Sigmoid colon (tissue), 7 donors: ENCODE results near the gene C19orf67. TPM values are rescaled to one million over a fixed set of nuclear protein-coding genes. Genes with fewer than 3 reads are reported as not detected.
"Not testable (repeated sequence)": the region's sequence is repeated elsewhere in the genome, so short reads cannot be mapped to it uniquely, and the experiment has no call there.

Experiments used
- DNase-seq: peaks from one replicate; pipeline ENCODE4 v3.0.0-alpha.2; 2019
- H3K27ac ChIP-seq, 4 donors: fragments of 200-600 bp; sonication (generic); one replicate each; pipeline ENCODE4 v1.5.1; 2016 to 2019; ENCODE audit warnings: mild to moderate bottlenecking in 1 of 4
- H3K27me3 ChIP-seq, 3 donors: fragments of 200-600 bp; sonication (generic); one replicate each; pipeline ENCODE4 v1.5.1; 2019; ENCODE audit warnings: mild to moderate bottlenecking in 1 of 3
- H3K36me3 ChIP-seq, 4 donors: fragments of 200-600 bp; sonication (generic); one replicate each; pipeline ENCODE4 v1.5.1; 2016 to 2019
- H3K4me1 ChIP-seq, 4 donors: fragments of 200-600 bp; sonication (generic); one replicate each; pipeline ENCODE4 v1.5.1; 2017 to 2019
- H3K4me3 ChIP-seq, 4 donors: fragments of 200-600 bp; sonication (generic); one replicate each; pipeline ENCODE4 v1.5.1; 2017 to 2019; ENCODE audit warnings: mild to moderate bottlenecking in 2 of 4, moderate library complexity in 1 of 4
- H3K9me3 ChIP-seq, 4 donors: fragments of 200-600 bp in 3 of 4; sonication (generic) in 3 of 4; one replicate each; pipeline versions ENCODE4 v1.5.1 to v1.6.1; 2013 to 2019
- CTCF ChIP-seq, 4 experiments: fragments of 450-650 bp in 3 of 4; fragments of 200-600 bp in 1 of 4; IDR thresholded peaks; one replicate each; pipeline ENCODE4 v1.5.1; 2016 to 2019; ENCODE audit warnings: antibody characterized with exemption in 4 of 4, mild to moderate bottlenecking in 3 of 4, moderate library complexity in 2 of 4
- EP300 ChIP-seq, 4 donors: sonication (generic); formaldehyde crosslinking; IDR thresholded peaks; one replicate each; pipeline ENCODE4 v1.6.1; 2017; ENCODE audit warnings: antibody characterized with exemption in 4 of 4
- POLR2A ChIP-seq, 2 donors: fragments of 450-650 bp; IDR thresholded peaks; one replicate each; pipeline ENCODE4 v1.6.1; 2016; ENCODE audit warnings: antibody characterized with exemption in 2 of 2, mild to moderate bottlenecking in 2 of 2, moderate library complexity in 2 of 2
- POLR2AphosphoS5 ChIP-seq, 4 donors: sonication (generic); formaldehyde crosslinking; IDR thresholded peaks; one replicate each; pipeline ENCODE4 v1.6.1; 2017; ENCODE audit warnings: antibody characterized with exemption in 4 of 4
- WGBS, 2 donors: extraction: QIAGEN DNeasy Blood & Tissue Kit; methylation state at CpG; one replicate each; pipeline ENCODE4 v1.1.7; 2013; 5-methylcytosine and 5-hydroxymethylcytosine counted together
- intact Hi-C: fragments of 100-400 bp; cut with DNase I; formaldehyde crosslinking; loops from one replicate; pipeline ENCODE4 v1.15.1; 2023
- polyA plus RNA-seq, 3 donors: library from polyadenylated mRNA; stranded (reverse); fragments of 200-250 nt; gene quantifications; one replicate each; pipeline ENCODE4 v1.2.3, GENCODE V29; 2013
- total RNA-seq, 4 donors: library from RNA; depleted of rRNA; stranded (reverse); fragments of >200 nt; gene quantifications; one replicate each; pipeline ENCODE4 v1.1.0, GENCODE V29; 2016
- donor health status: healthy with polysubstance abuse.
- donor health status: Bipolar disorder and iron deficiency.
- donor health status: healthy.

The C19orf67 gene
- total and polyA plus RNA-seq, 7 donors = 0.06 TPM; not detected in 6

GRCh38 chr19:14042659-14043608 is 42.6 kb downstream of the C19orf67 start:
- not testable (repeated sequence) for DNase-seq
- intact Hi-C loops = loop anchor here (10.0 kb wide), 1 partner anchor 448 kb away; no protein-coding TSS in a partner anchor

GRCh38 chr19:14039181-14039580 is 46.4 kb downstream of the C19orf67 start:
- intact Hi-C loops = no loop called here
- no peak for DNase-seq
- WGBS, 2 donors = 83 to 93% methylated on average over 7 of the region's 7 CpGs
- TF ChIP-seq POLR2AphosphoS5 (IDR thresholded peaks at IDR 0.05) = no peak
- TF ChIP-seq EP300 (IDR thresholded peaks at IDR 0.05) = no peak
- TF ChIP-seq POLR2A (IDR thresholded peaks at IDR 0.05) = no peak
- no peak for TF ChIP-seq CTCF (IDR thresholded peaks at IDR 0.05)
- Histone ChIP-seq H3K27ac (no peak overlapping the region), H3K4me1 (no peaks in the 10 kb centered on the region), H3K27me3 (no peaks in the 10 kb centered on the region), H3K36me3 (no peaks in the 10 kb centered on the region), H3K9me3 (no peaks in the 10 kb centered on the region), H3K4me3 (no peak overlapping the region)

More at GRCh38 chr19:14042659-14043608, 42.6 kb downstream of the C19orf67 start:
- 68 to 70% methylated on average over 19 of the region's 19 CpGs for WGBS, 2 donors
- H3K9me3 ChIP-seq, H3K27me3 ChIP-seq, H3K27ac ChIP-seq, H3K4me3 ChIP-seq, H3K4me1 ChIP-seq, H3K36me3 ChIP-seq: not testable (repeated sequence)
- TF ChIP-seq CTCF (IDR thresholded peaks at IDR 0.05) = peak in 2 of 4 experiments; percentile 26 to 40

- H3K4me3 ChIP-seq = no peak overlapping the region
- intact Hi-C loops = no loop called here
Observed at GRCh38 chr19:14035706-14036105, 49.9 kb downstream of the C19orf67 start.

GRCh38 chr19:14035159-14035558 is 50.4 kb downstream of the C19orf67 start:
- H3K27ac ChIP-seq, H3K36me3 ChIP-seq, H3K9me3 ChIP-seq, intact Hi-C loops, H3K4me3 ChIP-seq, DNase-seq: not testable (repeated sequence)
- Histone ChIP-seq H3K27me3 (peaks cover 0 to 28% (median 14%) of the 10 kb centered on the region in 3 donors), H3K4me1 (peaks cover 0 to 14% (median 12%) of the 10 kb centered on the region in 4 donors)
- 93 to 95% methylated on average over 12 of the region's 12 CpGs for WGBS, 2 donors

More at GRCh38 chr19:14035706-14036105, 49.9 kb downstream of the C19orf67 start:
- TF ChIP-seq CTCF (IDR thresholded peaks at IDR 0.05) = no peak
- no peak for TF ChIP-seq POLR2AphosphoS5 (IDR thresholded peaks at IDR 0.05)
- no peak for TF ChIP-seq EP300 (IDR thresholded peaks at IDR 0.05)
- no peak for TF ChIP-seq POLR2A (IDR thresholded peaks at IDR 0.05)
- WGBS, 2 donors = 84 to 95% methylated on average over 7 of the region's 7 CpGs
- no peaks in the 10 kb centered on the region for H3K9me3 ChIP-seq
- H3K27me3 ChIP-seq = peaks cover 0 to 27% (median 9%) of the 10 kb centered on the region in 3 donors
- H3K27ac ChIP-seq = no peak overlapping the region
- H3K36me3 ChIP-seq = no peaks in the 10 kb centered on the region
- H3K4me1 ChIP-seq = peaks cover 0 to 14% (median 12%) of the 10 kb centered on the region in 4 donors
- DNase-seq = no peak

- no peak for TF ChIP-seq POLR2AphosphoS5 (IDR thresholded peaks at IDR 0.05)
- TF ChIP-seq POLR2A (IDR thresholded peaks at IDR 0.05) = no peak
- no peak for TF ChIP-seq EP300 (IDR thresholded peaks at IDR 0.05)
- WGBS, 2 donors = 87 to 97% methylated on average over 2 of the region's 2 CpGs
- intact Hi-C loops = no loop called here
- H3K9me3 ChIP-seq = no peaks in the 10 kb centered on the region
- H3K4me1 ChIP-seq = peaks cover 0 to 14% (median 12%) of the 10 kb centered on the region in 4 donors
- no peak overlapping the region for H3K4me3 ChIP-seq
- DNase-seq = no peak
- no peak overlapping the region for H3K27ac ChIP-seq
- H3K36me3 ChIP-seq = no peaks in the 10 kb centered on the region
- peaks cover 0 to 28% (median 14%) of the 10 kb centered on the region in 3 donors for H3K27me3 ChIP-seq
Observed at GRCh38 chr19:14033946-14034345, 51.6 kb downstream of the C19orf67 start.
